H9 (cell line): ENCODE measurements around the gene RPLP1. TPM values are rescaled to one million over a fixed set of nuclear protein-coding genes. Genes with fewer than 3 reads are reported as not detected.
A peak's percentile ranks its signal among the peaks of the same experiment; 100 is the strongest.

Experiments
- DNase-seq: peaks from one replicate; pipeline ENCODE4 v3.0.0-alpha.2; 2017
- H2AFZ ChIP-seq: one replicate; pipeline ENCODE4 v1.6.1; 2013; ENCODE audit warnings: mild to moderate bottlenecking, low read length, control low read depth, moderate library complexity
- H2AK5ac ChIP-seq: 2 replicates; pipeline ENCODE4 v1.6.1; 2013; ENCODE audit warnings: low read length, control low read depth, mixed read lengths; ENCODE audit not compliant: insufficient read length
- H2BK120ac ChIP-seq: one replicate; pipeline ENCODE4 v1.6.1; 2013; ENCODE audit warnings: low read depth, mild to moderate bottlenecking, low read length, control low read depth, inconsistent platforms; ENCODE audit not compliant: poor library complexity, severe bottlenecking
- H2BK12ac ChIP-seq: 2 replicates; pipeline ENCODE4 v1.6.1; 2013; ENCODE audit warnings: low read length, control low read depth, mixed read lengths, low read depth; ENCODE audit not compliant: insufficient read length
- H2BK15ac ChIP-seq: 2 replicates; pipeline ENCODE4 v1.6.1; 2013; ENCODE audit warnings: low read depth, low read length, control low read depth
- H2BK20ac ChIP-seq: one replicate; pipeline ENCODE4 v1.6.1; 2013; ENCODE audit warnings: low read depth, mild to moderate bottlenecking, low read length, control low read depth, inconsistent platforms; ENCODE audit not compliant: poor library complexity, severe bottlenecking
- H2BK5ac ChIP-seq: 2 replicates; pipeline ENCODE4 v1.6.1; 2013; ENCODE audit warnings: low read length, control low read depth, mixed read lengths; ENCODE audit not compliant: insufficient read length
- H3K14ac ChIP-seq: 2 replicates; pipeline ENCODE4 v1.6.1; 2013; ENCODE audit warnings: low read length, control low read depth; ENCODE audit not compliant: insufficient read depth
- H3K18ac ChIP-seq: 2 replicates; pipeline ENCODE4 v1.6.1; 2013; ENCODE audit warnings: low read depth, mild to moderate bottlenecking, mixed read lengths, low read length, control low read depth; ENCODE audit not compliant: insufficient read length
- H3K23ac ChIP-seq: 2 replicates; pipeline ENCODE4 v1.6.1; 2013; ENCODE audit warnings: low read length, control low read depth, mixed read lengths, low read depth; ENCODE audit not compliant: insufficient read length
- H3K23me2 ChIP-seq: 2 replicates; pipeline ENCODE4 v1.6.1; 2013; ENCODE audit warnings: low read depth, mild to moderate bottlenecking, mixed read lengths, low read length, control low read depth; ENCODE audit not compliant: insufficient read length, poor library complexity, severe bottlenecking
- H3K27ac ChIP-seq: 2 replicates; pipeline ENCODE4 v1.5.1; 2013; ENCODE audit warnings: low read length, control low read depth, mixed read lengths, low read depth; ENCODE audit not compliant: insufficient read length
- H3K27me3 ChIP-seq: 2 replicates; pipeline ENCODE4 v1.6.1; 2013; ENCODE audit warnings: low read length, control low read depth, inconsistent platforms; ENCODE audit not compliant: insufficient read depth
- H3K4ac ChIP-seq: 2 replicates; pipeline ENCODE4 v1.6.1; 2013; ENCODE audit warnings: low read depth, mild to moderate bottlenecking, control low read depth, inconsistent platforms, low read length, moderate library complexity
- H3K4me1 ChIP-seq: 2 replicates; pipeline ENCODE4 v1.6.1; 2013; ENCODE audit warnings: low read length, control low read depth, inconsistent platforms; ENCODE audit not compliant: insufficient read depth
- H3K4me2 ChIP-seq: 2 replicates; pipeline ENCODE4 v1.6.1; 2013; ENCODE audit warnings: low read length, control low read depth, mixed read lengths; ENCODE audit not compliant: insufficient read length, insufficient read depth
- H3K56ac ChIP-seq: 2 replicates; pipeline ENCODE4 v1.6.1; 2013; ENCODE audit warnings: low read depth, mild to moderate bottlenecking, mixed read lengths, low read length, control low read depth; ENCODE audit not compliant: insufficient read length
- H3K79me1 ChIP-seq: 2 replicates; pipeline ENCODE4 v1.6.1; 2013; ENCODE audit warnings: low read depth, mild to moderate bottlenecking, moderate library complexity, low read length, control low read depth, inconsistent platforms; ENCODE audit not compliant: insufficient read depth, poor library complexity, severe bottlenecking
- H3K79me2 ChIP-seq: 2 replicates; pipeline ENCODE4 v1.6.1; 2013; ENCODE audit warnings: low read length, control low read depth, inconsistent platforms; ENCODE audit not compliant: insufficient read depth
- H3K9ac ChIP-seq: 2 replicates; pipeline ENCODE4 v1.6.1; 2013; ENCODE audit warnings: low read length, control low read depth, mixed read lengths; ENCODE audit not compliant: insufficient read length; ENCODE audit errors: extremely low read depth
- H3K9me3 ChIP-seq: one replicate; pipeline ENCODE4 v1.6.1; 2013; ENCODE audit warnings: low read depth, low read length, inconsistent platforms; ENCODE audit not compliant: control insufficient read depth
- H3T11ph ChIP-seq: one replicate; pipeline ENCODE4 v1.6.1; 2013; ENCODE audit warnings: mild to moderate bottlenecking, low read length, control low read depth, inconsistent platforms
- H4K20me1 ChIP-seq: one replicate; pipeline ENCODE4 v1.6.1; 2013; ENCODE audit not compliant: control insufficient read depth, insufficient read length, insufficient read depth
- H4K5ac ChIP-seq: 2 replicates; pipeline ENCODE4 v1.6.1; 2013; ENCODE audit warnings: low read depth, mild to moderate bottlenecking, mixed read lengths, low read length, control low read depth; ENCODE audit not compliant: insufficient read length
- H4K8ac ChIP-seq: replicated peaks from 2 replicates; pipeline ENCODE4 v1.6.1; 2013; ENCODE audit warnings: low read length, control low read depth, mixed read lengths, low read depth; ENCODE audit not compliant: insufficient read length
- H4K91ac ChIP-seq: 2 replicates; pipeline ENCODE4 v1.6.1; 2013; ENCODE audit warnings: low read depth, mild to moderate bottlenecking, moderate library complexity, mixed read lengths, low read length, control low read depth; ENCODE audit not compliant: insufficient read length
- H3K27ac Mint-ChIP-seq, 3 experiments: 2 replicates in 2 of 3; 3 replicates in 1 of 3; pipeline ENCODE4 v1.8.0; 2020 to 2021; ENCODE audit warnings: mixed read lengths in 3 of 3, mild to moderate bottlenecking in 1 of 3, moderate library complexity in 1 of 3
- H3K27me3 Mint-ChIP-seq: 2 replicates; pipeline ENCODE4 v1.8.0; 2021; ENCODE audit warnings: low read depth, mild to moderate bottlenecking, moderate library complexity, mixed read lengths
- H3K36me3 Mint-ChIP-seq, 3 experiments: 2 replicates in 2 of 3; 3 replicates in 1 of 3; pipeline ENCODE4 v1.8.0; 2020 to 2021; ENCODE audit warnings: low read depth in 3 of 3, mixed read lengths in 3 of 3; ENCODE audit not compliant: insufficient read depth in 1 of 3
- H3K4me1 Mint-ChIP-seq, 2 experiments: 2 replicates each; pipeline ENCODE4 v1.8.0; 2020; ENCODE audit warnings: mixed read lengths in 2 of 2
- H3K4me3 Mint-ChIP-seq, 2 experiments: 2 replicates in 1 of 2; 3 replicates in 1 of 2; pipeline ENCODE4 v1.8.0; 2020 to 2021; ENCODE audit warnings: mild to moderate bottlenecking in 2 of 2, mixed read lengths in 2 of 2, moderate library complexity in 1 of 2
- H3K9me3 Mint-ChIP-seq, 2 experiments: 2 replicates in 1 of 2; 3 replicates in 1 of 2; pipeline ENCODE4 v1.8.0; 2020; ENCODE audit warnings: mild to moderate bottlenecking in 2 of 2, mixed read lengths in 2 of 2, moderate library complexity in 1 of 2
- CTCF ChIP-seq: fragments of 200-600 bp; sonication (generic); conservative IDR thresholded peaks from 3 replicates; pipeline ENCODE4 v1.8.0; 2021; ENCODE audit warnings: antibody characterized with exemption, mild to moderate bottlenecking
- WGBS: extraction: QIAGEN DNeasy Blood & Tissue Kit; methylation state at CpG from one replicate; pipeline ENCODE4 v1.1.7; 2013; ENCODE audit warnings: missing lambda C conversion rate, low lambda C conversion rate, mixed read lengths; ENCODE audit not compliant: insufficient read length; ENCODE audit errors: extremely low coverage; 5-methylcytosine and 5-hydroxymethylcytosine counted together
- total RNA-seq: library from RNA; stranded (reverse); gene quantifications from 2 replicates; pipeline ENCODE4 v1.2.1, GENCODE V29; 2021

The RPLP1 gene
- total RNA-seq, 1 experiment from 2014 or later: 1,715 TPM

- no peak overlapping the region for H3K23ac ChIP-seq
- Mint-ChIP-seq H3K27ac (no peak overlapping the region), H3K27me3 (no peaks in the 10 kb centered on the region; the same call in 1 of the 2 replicates), H3K4me1 (peaks cover 11 to 20% of the 10 kb centered on the region in 2 experiments), H3K4me3 (peak overlapping the region; percentile 69 to 78; a peak in 4 of 5 replicates), H3K36me3 (peaks cover 0 to 16% (median 4%) of the 10 kb centered on the region in 3 experiments; a peak in 4 of 7 replicates), H3K9me3 (no peaks in the 10 kb centered on the region)
- DNase-seq: no peak
- H4K8ac ChIP-seq: no peak overlapping the region
- no peak overlapping the region for H3K27ac ChIP-seq
- H3K56ac ChIP-seq: no peak overlapping the region
- no peaks in the 10 kb centered on the region for H3K4me1 ChIP-seq
- no peaks in the 10 kb centered on the region for H3K9me3 ChIP-seq
- H3K79me2 ChIP-seq: no peaks in the 10 kb centered on the region
- H2BK120ac ChIP-seq: no peak overlapping the region
- no peak overlapping the region for H2AFZ ChIP-seq
- no peak overlapping the region for H2BK20ac ChIP-seq
- H4K20me1 ChIP-seq: no peaks in the 10 kb centered on the region
- no peaks in the 10 kb centered on the region for H3K23me2 ChIP-seq
- H3K4ac ChIP-seq: no peak overlapping the region
- H3K9ac ChIP-seq: no peak overlapping the region
- no peak overlapping the region for H3T11ph ChIP-seq
- H3K79me1 ChIP-seq: no peaks in the 10 kb centered on the region
- no peaks in the 10 kb centered on the region for H3K27me3 ChIP-seq
- H2BK15ac ChIP-seq: no peak overlapping the region
- H2AK5ac ChIP-seq: no peak overlapping the region
- TF ChIP-seq CTCF: no peak
- H4K91ac ChIP-seq: no peak overlapping the region
- WGBS: no CpG with 5 or more reads among the region's 23 CpGs
- H3K4me2 ChIP-seq: no peak overlapping the region
- no peak overlapping the region for H2BK5ac ChIP-seq
- H2BK12ac ChIP-seq: no peak overlapping the region
- no peak overlapping the region for H3K14ac ChIP-seq
- H3K18ac ChIP-seq: no peak overlapping the region
- H4K5ac ChIP-seq: no peak overlapping the region
Observed at GRCh38 chr15:69462030-69462492, 9.4 kb downstream of the RPLP1 start.
